ENCODE measurements around the gene HEG1. TPM values are rescaled to one million over a fixed set of nuclear protein-coding genes. Genes with fewer than 3 reads are reported as not detected.
"Not testable (repeated sequence)": the region's sequence is repeated elsewhere in the genome, so short reads cannot be mapped to it uniquely, and the experiment has no call there.

The HEG1 gene
- total RNA-seq, 4 donors from 2014 or later: 6.0 to 52.8 (median 10.9) TPM

DNA sequence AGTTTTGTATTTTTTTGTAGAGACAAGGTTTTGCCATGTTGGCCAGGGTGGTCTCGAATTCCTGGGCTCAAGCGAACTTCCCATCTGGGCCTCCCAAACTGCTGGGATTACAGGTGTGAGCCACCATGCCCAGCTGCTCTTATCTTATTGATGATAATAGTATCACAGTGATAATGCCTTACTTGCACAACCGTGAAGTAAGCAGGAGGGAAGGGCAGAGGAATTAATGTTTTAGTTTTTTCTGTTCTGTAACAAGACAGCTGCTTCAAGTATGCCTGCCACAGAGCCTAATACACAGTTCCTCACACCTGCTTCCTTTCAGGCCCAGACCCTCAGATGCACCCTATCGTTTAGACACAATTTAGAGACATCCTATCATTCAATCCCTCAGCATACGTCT, 95.1 kb downstream of the HEG1 start:
- Histone ChIP-seq H3K36me3 (no peaks in the 10 kb centered on the region), H3K27ac (peak overlapping the region in 3 of 4 donors; percentile 1 to 79 (median 75)), H3K27me3 (no peaks in the 10 kb centered on the region), H3K4me1 (peaks cover 0 to 47% (median 6%) of the 10 kb centered on the region in 4 donors), H3K9me3 (no peaks in the 10 kb centered on the region), H3K4me3 (no peak overlapping the region)
- DNase-seq: no peak
- TF ChIP-seq, protein P1, sequence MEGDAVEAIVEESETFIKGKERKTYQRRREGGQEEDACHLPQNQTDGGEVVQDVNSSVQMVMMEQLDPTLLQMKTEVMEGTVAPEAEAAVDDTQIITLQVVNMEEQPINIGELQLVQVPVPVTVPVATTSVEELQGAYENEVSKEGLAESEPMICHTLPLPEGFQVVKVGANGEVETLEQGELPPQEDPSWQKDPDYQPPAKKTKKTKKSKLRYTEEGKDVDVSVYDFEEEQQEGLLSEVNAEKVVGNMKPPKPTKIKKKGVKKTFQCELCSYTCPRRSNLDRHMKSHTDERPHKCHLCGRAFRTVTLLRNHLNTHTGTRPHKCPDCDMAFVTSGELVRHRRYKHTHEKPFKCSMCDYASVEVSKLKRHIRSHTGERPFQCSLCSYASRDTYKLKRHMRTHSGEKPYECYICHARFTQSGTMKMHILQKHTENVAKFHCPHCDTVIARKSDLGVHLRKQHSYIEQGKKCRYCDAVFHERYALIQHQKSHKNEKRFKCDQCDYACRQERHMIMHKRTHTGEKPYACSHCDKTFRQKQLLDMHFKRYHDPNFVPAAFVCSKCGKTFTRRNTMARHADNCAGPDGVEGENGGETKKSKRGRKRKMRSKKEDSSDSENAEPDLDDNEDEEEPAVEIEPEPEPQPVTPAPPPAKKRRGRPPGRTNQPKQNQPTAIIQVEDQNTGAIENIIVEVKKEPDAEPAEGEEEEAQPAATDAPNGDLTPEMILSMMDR (IDR thresholded peaks at IDR 0.05): no peak
- no peak for TF ChIP-seq POLR2A (IDR thresholded peaks at IDR 0.05)

DNA sequence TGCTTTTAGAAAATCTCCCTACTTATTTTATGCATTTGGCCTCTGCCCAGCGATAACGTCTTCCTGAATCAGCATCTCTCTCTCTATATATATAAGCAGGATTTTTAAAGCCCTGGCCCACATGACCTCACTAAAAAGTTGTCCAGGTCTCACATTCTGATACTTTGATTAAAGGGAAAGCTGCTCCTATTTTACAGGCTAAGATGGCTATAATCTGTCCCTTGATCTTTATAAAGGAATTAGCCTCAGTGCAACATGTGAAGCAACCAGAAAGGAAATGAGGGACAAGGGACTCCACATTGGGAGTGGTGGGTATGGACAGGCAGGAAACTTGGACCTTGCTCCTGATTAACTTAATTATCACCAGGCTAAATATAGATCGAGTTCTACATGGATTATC, 95.7 kb downstream of the HEG1 start:
- DNase-seq: peak in 1 of 3 donors; percentile 57
- H3K4me1 ChIP-seq: peaks cover 0 to 43% (median 6%) of the 10 kb centered on the region in 4 donors
- no peaks in the 10 kb centered on the region for H3K9me3 ChIP-seq
- H3K27ac ChIP-seq: peak overlapping the region in 2 of 4 donors; percentile 75 to 84
- no peaks in the 10 kb centered on the region for H3K36me3 ChIP-seq
- H3K27me3 ChIP-seq: no peaks in the 10 kb centered on the region
- TF ChIP-seq, protein P1 (IDR thresholded peaks at IDR 0.05): no peak
- TF ChIP-seq POLR2A (IDR thresholded peaks at IDR 0.05): no peak
- no peak overlapping the region for H3K4me3 ChIP-seq

DNA sequence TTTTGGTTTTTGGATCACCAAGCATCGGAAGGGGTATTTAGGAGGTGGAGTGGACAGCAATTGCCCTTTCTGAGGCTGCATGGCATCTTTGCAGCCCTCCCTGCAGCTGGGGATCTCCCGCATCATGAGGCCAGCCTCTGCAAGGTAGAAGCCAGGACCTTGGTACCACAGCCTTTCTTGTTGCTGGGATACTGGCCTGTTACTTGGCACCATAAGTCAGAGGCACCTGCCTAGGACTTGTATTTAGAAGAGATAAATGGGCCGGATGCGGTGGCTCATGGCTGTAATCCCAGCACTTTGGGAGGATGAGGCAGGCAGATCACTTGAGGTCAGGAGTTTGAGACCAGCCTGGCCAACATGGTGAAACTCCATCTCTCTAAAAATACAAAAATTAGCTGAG, 97.8 kb downstream of the HEG1 start:
- H3K9me3 ChIP-seq, DNase-seq, H3K4me3 ChIP-seq, H3K36me3 ChIP-seq, H3K27me3 ChIP-seq, H3K27ac ChIP-seq: not testable (repeated sequence)
- H3K4me1 ChIP-seq: peaks cover 0 to 22% (median 4%) of the 10 kb centered on the region in 4 donors

DNA sequence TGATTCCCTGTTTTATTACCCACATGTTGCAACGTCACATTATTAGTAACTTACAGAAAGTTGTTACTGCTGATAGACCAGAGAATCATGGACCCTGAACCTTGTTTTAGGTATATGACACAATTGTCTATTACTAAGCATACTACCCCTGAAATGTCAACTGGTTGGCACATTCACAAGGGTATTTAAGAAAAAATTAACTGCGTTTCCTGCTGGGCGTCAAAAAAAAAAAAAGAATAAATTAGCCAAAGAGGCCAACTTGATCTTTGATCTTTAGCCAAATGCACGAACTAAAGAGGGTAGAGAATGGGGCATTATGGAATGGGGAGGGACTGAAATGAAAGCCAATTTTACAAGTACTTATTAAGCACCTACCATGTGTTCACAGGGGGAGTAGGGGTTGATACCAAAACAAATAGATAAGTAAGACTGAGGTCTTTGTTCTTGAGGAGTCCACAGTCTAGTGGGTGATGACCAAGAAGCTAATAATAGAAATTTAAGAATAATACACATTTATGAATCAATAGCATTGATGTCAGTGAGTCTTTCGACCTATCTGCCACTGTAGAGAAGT, 103.4 kb downstream of the HEG1 start:
- Histone ChIP-seq H3K27me3 (no peaks in the 10 kb centered on the region), H3K4me3 (no peak overlapping the region), H3K9me3 (no peaks in the 10 kb centered on the region), H3K4me1 (peaks cover 0 to 6% (median 0%) of the 10 kb centered on the region in 4 donors), H3K27ac (peak overlapping the region in 3 of 4 donors; percentile 40 to 85 (median 72)), H3K36me3 (no peaks in the 10 kb centered on the region)
- TF ChIP-seq POLR2A (IDR thresholded peaks at IDR 0.05): no peak
- TF ChIP-seq, protein P1 (IDR thresholded peaks at IDR 0.05): no peak
- DNase-seq: no peak

DNA sequence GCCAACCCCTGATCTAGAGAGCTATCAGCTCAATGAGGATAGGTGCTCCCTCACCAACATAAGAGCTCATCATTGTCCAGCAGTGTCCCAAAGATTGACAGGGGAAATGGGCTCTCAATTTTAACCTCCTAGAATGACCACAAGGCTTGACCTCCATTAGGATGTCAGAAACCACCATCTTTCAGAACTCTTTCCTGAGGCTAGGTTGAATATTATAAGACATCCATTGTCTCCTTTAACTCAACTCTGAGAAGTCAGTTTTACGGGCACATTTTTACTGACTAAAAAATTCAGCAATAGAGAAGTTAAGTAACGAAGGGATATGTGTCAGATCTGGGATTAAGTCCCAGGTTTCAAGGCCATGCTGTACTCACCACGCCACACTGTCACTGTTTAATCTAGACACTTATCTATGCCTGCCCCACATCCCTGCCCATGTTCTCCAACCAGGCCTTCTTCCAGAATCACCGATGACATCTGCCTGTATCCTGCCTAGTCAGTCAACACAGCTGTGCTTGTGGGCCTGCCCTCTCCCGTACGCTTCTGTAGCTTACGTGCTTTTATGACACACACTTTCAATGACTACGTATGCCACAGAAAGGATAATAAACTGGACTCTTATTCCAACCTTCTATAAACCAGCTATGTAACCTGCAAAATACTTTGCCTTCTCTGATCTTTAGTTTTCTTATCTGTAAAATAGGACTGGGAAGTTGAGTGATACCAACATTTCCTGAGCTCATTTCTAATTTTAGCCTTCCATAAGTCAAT, 104.1 kb downstream of the HEG1 start:
- Histone ChIP-seq H3K27me3 (no peaks in the 10 kb centered on the region), H3K9me3 (no peaks in the 10 kb centered on the region), H3K27ac (peak overlapping the region in 3 of 4 donors; percentile 40 to 85 (median 72)), H3K36me3 (no peaks in the 10 kb centered on the region), H3K4me1 (peaks cover 0 to 6% (median 0%) of the 10 kb centered on the region in 4 donors), H3K4me3 (no peak overlapping the region)
- peak in 2 of 3 donors; percentile 73 to 86 for DNase-seq
- TF ChIP-seq, protein P1 (IDR thresholded peaks at IDR 0.05): peak in 1 of 6 experiments; percentile 17
- peak in 1 of 2 donors; percentile 80 for TF ChIP-seq POLR2A (IDR thresholded peaks at IDR 0.05)

DNA sequence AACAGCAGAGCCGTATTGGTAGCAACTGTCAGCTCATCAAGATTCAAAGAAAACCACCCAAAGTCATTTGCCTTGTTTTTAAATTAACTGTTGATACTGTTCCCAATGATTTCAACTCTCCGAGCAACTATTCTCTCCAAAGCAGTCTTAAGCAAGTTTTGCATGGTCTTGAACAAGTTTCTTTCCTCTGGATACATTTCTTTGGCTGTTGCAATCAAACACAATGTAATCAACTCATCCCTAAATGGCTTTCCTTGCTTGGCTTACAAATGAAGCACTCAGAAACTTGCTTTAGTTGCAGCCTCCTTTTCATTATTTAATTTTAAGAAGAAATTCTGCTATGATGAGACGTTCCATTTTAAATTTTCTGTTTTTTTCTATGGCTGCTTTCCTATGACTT, 105.8 kb downstream of the HEG1 start:
- Histone ChIP-seq H3K27me3 (no peaks in the 10 kb centered on the region), H3K36me3 (no peaks in the 10 kb centered on the region), H3K9me3 (no peaks in the 10 kb centered on the region), H3K27ac (no peak overlapping the region), H3K4me3 (no peak overlapping the region), H3K4me1 (peaks cover 0 to 6% (median 0%) of the 10 kb centered on the region in 4 donors)
- no peak for TF ChIP-seq POLR2A (IDR thresholded peaks at IDR 0.05)
- TF ChIP-seq, protein P1 (IDR thresholded peaks at IDR 0.05): no peak
- no peak for DNase-seq

All from Peyer's patch (tissue), 4 donors.